Spleen (tissue), 11 donors: ENCODE measurements around the gene GALNT12. TPM values are rescaled to one million over a fixed set of nuclear protein-coding genes. Genes with fewer than 3 reads are reported as not detected.
A peak's percentile ranks its signal among the peaks of the same experiment; 100 is the strongest.

Source experiments
- DNase-seq: peaks from one replicate; pipeline ENCODE4 v3.0.0-alpha.2; 2020
- H3K27ac ChIP-seq, 8 donors: fragments of 200-600 bp; sonication (generic) in 7 of 8; 1 replicate in 4 of 8; 2 replicates in 4 of 8; pipeline versions ENCODE4 v1.5.0 to v1.8.0; 2016 to 2021; ENCODE audit warnings: inconsistent platforms in 4 of 8, mild to moderate bottlenecking in 4 of 8, moderate library complexity in 1 of 8
- H3K27me3 ChIP-seq, 7 donors: fragments of 200-600 bp; sonication (generic) in 6 of 7; replicated peaks in 1 of 7; 1 replicate in 4 of 7; 2 replicates in 3 of 7; pipeline versions ENCODE4 v1.5.0 to v1.8.0; 2016 to 2021; ENCODE audit warnings: inconsistent platforms in 3 of 7, mild to moderate bottlenecking in 1 of 7
- H3K36me3 ChIP-seq, 6 donors: fragments of 200-600 bp; sonication (generic) in 5 of 6; 1 replicate in 4 of 6; 2 replicates in 2 of 6; pipeline versions ENCODE4 v1.5.0 to v1.8.0; 2016 to 2021; ENCODE audit warnings: inconsistent platforms in 2 of 6
- H3K4me1 ChIP-seq, 6 donors: fragments of 200-600 bp; sonication (generic) in 5 of 6; 1 replicate in 3 of 6; 2 replicates in 3 of 6; pipeline versions ENCODE4 v1.5.0 to v1.8.0; 2016 to 2021; ENCODE audit warnings: inconsistent platforms in 3 of 6
- H3K4me3 ChIP-seq, 8 donors: fragments of 200-600 bp; sonication (generic) in 7 of 8; 1 replicate in 4 of 8; 2 replicates in 4 of 8; pipeline versions ENCODE4 v1.5.0 to v1.8.0; 2016 to 2021; ENCODE audit warnings: inconsistent platforms in 4 of 8, mild to moderate bottlenecking in 4 of 8, moderate library complexity in 2 of 8
- H3K9me3 ChIP-seq, 8 donors: fragments of 200-600 bp; sonication (generic) in 7 of 8; 1 replicate in 4 of 8; 2 replicates in 4 of 8; pipeline versions ENCODE4 v1.5.0 to v1.8.0; 2016 to 2021; ENCODE audit warnings: inconsistent platforms in 4 of 8
- CTCF ChIP-seq, 11 experiments: fragments of 200-600 bp in 7 of 11; fragments of 450-650 bp in 4 of 11; sonication (generic) in 4 of 11; IDR thresholded peaks in 8 of 11; conservative IDR thresholded peaks in 3 of 11; 1 replicate in 7 of 11; 2 replicates in 4 of 11; pipeline versions ENCODE4 v1.4.0 to v1.8.0; 2016 to 2021; ENCODE audit warnings: antibody characterized with exemption in 11 of 11, inconsistent platforms in 4 of 11, mild to moderate bottlenecking in 1 of 11
- POLR2A ChIP-seq, 3 donors: fragments of 450-650 bp; IDR thresholded peaks; one replicate each; pipeline ENCODE4 v1.5.1; 2017; ENCODE audit warnings: antibody characterized with exemption in 3 of 3, mild to moderate bottlenecking in 1 of 3
- POLR2AphosphoS5 ChIP-seq, 3 donors: sonication (generic); formaldehyde crosslinking; IDR thresholded peaks; one replicate each; pipeline ENCODE4 v1.5.1; 2017; ENCODE audit warnings: antibody characterized with exemption in 3 of 3
- WGBS, 5 donors: extraction: QIAGEN DNeasy Blood & Tissue Kit in 3 of 5; methylation state at CpG; one replicate each; pipeline versions ENCODE4 v1.1.5 to v1.1.7; 2013 to 2018; 5-methylcytosine and 5-hydroxymethylcytosine counted together
- intact Hi-C: fragments of 100-400 bp; cut with DNase I; formaldehyde crosslinking; loops from one replicate; pipeline ENCODE4 v1.15.0; 2023; ENCODE audit warnings: low total_unique reads
- polyA plus RNA-seq, 3 donors: library from polyadenylated mRNA; stranded (reverse); fragments of 200-250 nt; gene quantifications; one replicate each; pipeline ENCODE4 v1.2.1, GENCODE V29; 2013
- total RNA-seq, 7 donors: library from RNA; depleted of rRNA in 3 of 7; stranded (reverse); fragments of >200 nt in 3 of 7; fragmentation: NEBNext Ultra II Directional in 4 of 7; extraction: Animal tissue kit (Norgen Biotek cat#: 25700) in 4 of 7; gene quantifications; one replicate each; pipeline versions ENCODE4 v1.1.0 to v1.2.1, GENCODE V29; 2016 to 2021
- donor health status: healthy with polysubstance abuse.
- donor health status: DM: no; HTN: no; CAD: no; lungs with moderate emphysema.
- donor health status: DM: no; HTN: no; CAD: no.
- donor health status: Bipolar disorder and iron deficiency.
- donor health status: healthy.
- donor health status: DM: no; HTN: no; CAD: no.
- donor health status: DM: yes; HTN: yes; CAD: no.

GALNT12 gene
- total and polyA plus RNA-seq, 10 donors = 1.2 to 3.2 (median 2.5) TPM

- DNase-seq = no peak
These were observed 19.2 kb downstream of the GALNT12 start for GRCh38 chr9:98826716-98827115.

GRCh38 chr9:98829766-98830165, 22.3 kb downstream of the GALNT12 start:
- Histone ChIP-seq H3K27me3 (no peaks in the 10 kb centered on the region), H3K36me3 (peaks cover 0 to 17% (median 0%) of the 10 kb centered on the region in 6 donors), H3K9me3 (no peaks in the 10 kb centered on the region), H3K4me3 (no peak overlapping the region), H3K27ac (peak overlapping the region in 1 of 8 donors; percentile 34), H3K4me1 (no peaks in the 10 kb centered on the region)
- no peak for TF ChIP-seq POLR2AphosphoS5 (IDR thresholded peaks at IDR 0.05)
- TF ChIP-seq POLR2A (IDR thresholded peaks at IDR 0.05) = no peak
- no peak for TF ChIP-seq CTCF (IDR thresholded peaks at IDR 0.05 in 8 of 11, conservative IDR thresholded peaks at IDR 0.05 in 3 of 11)
- intact Hi-C loops = no loop called here
- DNase-seq = no peak
- 55 to 84% (median 74%) methylated on average over 5 of the region's 5 CpGs for WGBS, 5 donors

More at GRCh38 chr9:98826716-98827115, 19.2 kb downstream of the GALNT12 start:
- TF ChIP-seq POLR2A (IDR thresholded peaks at IDR 0.05) = no peak
- TF ChIP-seq CTCF (IDR thresholded peaks at IDR 0.05 in 8 of 11, conservative IDR thresholded peaks at IDR 0.05 in 3 of 11) = no peak
- no peak for TF ChIP-seq POLR2AphosphoS5 (IDR thresholded peaks at IDR 0.05)
- Histone ChIP-seq H3K27me3 (no peaks in the 10 kb centered on the region), H3K4me1 (no peaks in the 10 kb centered on the region), H3K4me3 (no peak overlapping the region), H3K36me3 (peaks cover 0 to 14% (median 0%) of the 10 kb centered on the region in 6 donors), H3K9me3 (no peaks in the 10 kb centered on the region), H3K27ac (no peak overlapping the region)
- 92 to 97% (median 96%) methylated on average over 20 of the region's 20 CpGs for WGBS, 5 donors
- intact Hi-C loops = no loop called here

GRCh38 chr9:98830554-98830953, 23.1 kb downstream of the GALNT12 start:
- no peaks in the 10 kb centered on the region for H3K27me3 ChIP-seq
- no peaks in the 10 kb centered on the region for H3K4me1 ChIP-seq
- H3K9me3 ChIP-seq = no peaks in the 10 kb centered on the region
- no peak for TF ChIP-seq POLR2A (IDR thresholded peaks at IDR 0.05)
- no peak for TF ChIP-seq CTCF (IDR thresholded peaks at IDR 0.05 in 8 of 11, conservative IDR thresholded peaks at IDR 0.05 in 3 of 11)
- TF ChIP-seq POLR2AphosphoS5 (IDR thresholded peaks at IDR 0.05) = no peak
- DNase-seq = no peak
- intact Hi-C loops = no loop called here
- H3K4me3 ChIP-seq = no peak overlapping the region
- H3K36me3 ChIP-seq = peaks cover 0 to 17% (median 0%) of the 10 kb centered on the region in 6 donors
- WGBS, 5 donors = 65 to 90% (median 72%) methylated on average over 5 of the region's 5 CpGs
- peak overlapping the region in 3 of 8 donors; percentile 34 to 45 (median 38) for H3K27ac ChIP-seq

GRCh38 chr9:98831696-98832095, 24.2 kb downstream of the GALNT12 start:
- intact Hi-C loops = no loop called here
- H3K9me3 ChIP-seq = no peaks in the 10 kb centered on the region
- 66 to 85% (median 74%) methylated on average over 16 of the region's 16 CpGs for WGBS, 5 donors
- no peak overlapping the region for H3K4me3 ChIP-seq
- H3K4me1 ChIP-seq = no peaks in the 10 kb centered on the region
- H3K27me3 ChIP-seq = no peaks in the 10 kb centered on the region
- H3K27ac ChIP-seq = no peak overlapping the region
- H3K36me3 ChIP-seq = peaks cover 0 to 13% (median 0%) of the 10 kb centered on the region in 6 donors
- TF ChIP-seq POLR2AphosphoS5 (IDR thresholded peaks at IDR 0.05) (no peak), CTCF (IDR thresholded peaks at IDR 0.05 in 8 of 11, conservative IDR thresholded peaks at IDR 0.05 in 3 of 11) (no peak), POLR2A (IDR thresholded peaks at IDR 0.05) (no peak)
- no peak for DNase-seq
